NAMALWA (cell line): ENCODE data around the gene COL17A1.
A peak's percentile ranks its signal among the peaks of the same experiment; 100 is the strongest.

ENCODE experiments used
- DNase-seq: peaks from one replicate; pipeline ENCODE4 v3.0.0-alpha.2; 2015; ENCODE audit warnings: low spot score

Gene COL17A1

GRCh38 chr10:104085801-104086400 is at the start of gene COL17A1:
Gene COL17A1 (minus strand): TSS chr10:104085880. CDS start chr10:104080673, 5,207 bp downstream.
- DNase-seq, result no peak

- no peak for DNase-seq
Observed at GRCh38 chr10:104130041-104130440, 44.4 kb upstream of the COL17A1 start.

GRCh38 chr10:104128214-104128613 is 42.5 kb upstream of the COL17A1 start:
- no peak for DNase-seq

DNA sequence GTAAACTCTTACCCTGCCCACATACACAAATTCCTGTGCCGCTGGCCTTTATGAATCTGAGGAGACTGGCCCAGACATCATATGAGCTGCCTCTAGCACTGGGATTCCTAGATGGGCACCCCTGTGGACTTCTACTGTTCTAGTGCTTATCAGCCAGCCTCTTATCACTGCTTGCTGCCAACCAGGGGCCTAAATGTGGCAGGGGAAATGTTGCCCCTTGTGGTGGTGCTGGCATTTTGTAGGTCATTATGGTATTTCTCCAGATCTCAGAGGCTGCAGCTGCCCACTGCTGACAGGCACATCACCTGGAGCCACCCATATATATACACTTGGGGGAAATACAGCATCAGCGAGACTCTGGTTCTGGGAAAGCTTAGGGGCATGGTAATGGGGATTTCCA is 41.7 kb upstream of the COL17A1 start:
- peak; percentile 66 for DNase-seq

- DNase-seq, result peak; percentile 57
Observed at GRCh38 chr10:104123397-104123796, 37.7 kb upstream of the COL17A1 start.

- DNase-seq, result peak; percentile 20
Observed at GRCh38 chr10:104122225-104123107, 36.8 kb upstream of the COL17A1 start.

- DNase-seq, result peak; percentile 98
Observed at GRCh38 chr10:104121485-104122224, 36.0 kb upstream of the COL17A1 start, which contains the start of gene SFR1. Gene SFR1 (plus strand): TSS chr10:104122171. CDS start chr10:104122184, 13 bp downstream.

DNA sequence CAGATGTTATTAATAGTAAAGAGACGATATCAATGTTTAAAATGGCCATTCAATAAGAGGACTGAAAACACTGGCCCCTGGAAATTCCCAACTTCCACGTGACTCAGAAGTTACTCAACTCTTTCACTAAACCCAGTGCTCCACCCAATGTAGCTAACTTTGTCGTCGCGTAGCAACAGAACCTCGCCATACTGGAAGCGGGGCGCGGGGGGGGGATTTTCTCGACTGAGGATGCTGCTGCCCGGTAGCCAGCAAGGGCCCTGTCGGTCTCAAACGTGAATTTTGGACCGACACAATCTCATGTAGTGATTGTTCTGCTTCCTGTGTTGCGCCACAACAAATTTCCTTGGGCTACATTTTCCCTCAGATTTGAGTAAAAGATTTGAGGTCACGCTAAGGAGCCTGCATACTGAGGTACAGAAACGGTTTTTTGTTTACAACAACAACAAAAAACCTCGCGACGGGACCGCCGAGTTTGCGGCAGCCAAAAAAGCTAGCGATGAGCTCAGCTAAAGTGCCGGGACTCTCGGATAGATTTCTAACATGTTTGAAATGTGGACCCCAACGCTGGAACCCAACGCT is 35.3 kb upstream of the COL17A1 start:
- peak; percentile 86 for DNase-seq

DNA sequence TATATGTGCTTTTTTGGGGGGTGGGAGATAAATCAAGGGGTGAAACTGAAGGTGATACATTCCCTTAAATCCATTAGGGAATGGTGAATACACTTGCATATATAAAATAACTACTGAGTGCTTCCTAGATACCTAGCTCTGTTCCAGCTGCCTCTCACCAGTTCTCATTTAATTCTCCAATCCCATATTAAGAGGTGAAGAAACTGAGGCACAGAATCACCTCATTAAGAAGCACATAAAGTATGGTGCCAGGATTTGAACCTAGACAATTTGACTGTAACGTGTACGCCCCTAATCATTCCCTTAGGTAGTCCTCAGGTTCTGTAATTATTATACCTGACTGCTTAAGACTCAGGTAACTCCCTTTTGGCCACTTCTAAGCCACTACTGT is 34.8 kb upstream of the COL17A1 start:
- no peak for DNase-seq

GRCh38 chr10:104119996-104120395 is 34.3 kb upstream of the COL17A1 start:
- peak; percentile 13 for DNase-seq

DNA sequence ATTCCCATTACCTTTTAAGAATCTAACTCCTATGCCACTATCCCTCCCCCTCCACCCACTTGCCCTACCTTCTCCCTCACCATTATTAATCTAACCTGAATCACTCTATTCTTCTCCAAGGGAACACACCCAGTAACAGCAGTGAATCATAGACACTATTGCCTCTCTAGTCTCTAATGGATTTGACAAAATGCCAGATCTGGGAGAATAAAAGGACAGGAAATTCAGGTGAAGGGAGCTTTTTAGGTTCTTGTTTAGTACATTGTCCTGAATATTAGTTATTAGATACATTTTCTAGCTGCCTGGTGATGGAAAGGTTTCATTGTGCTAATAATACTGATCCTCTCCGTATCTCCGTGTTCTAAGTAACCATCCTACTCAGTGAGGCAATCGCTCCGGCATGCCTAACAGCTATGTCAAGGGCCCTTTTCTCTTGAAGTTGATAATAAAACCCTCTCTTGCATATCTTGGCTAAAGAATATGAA is 32.2 kb upstream of the COL17A1 start:
- DNase-seq, result no peak

- DNase-seq, result no peak
Observed at GRCh38 chr10:104113376-104113956, 27.8 kb upstream of the COL17A1 start.

- no peak for DNase-seq
Observed at GRCh38 chr10:104109908-104110662, 24.4 kb upstream of the COL17A1 start.

DNA sequence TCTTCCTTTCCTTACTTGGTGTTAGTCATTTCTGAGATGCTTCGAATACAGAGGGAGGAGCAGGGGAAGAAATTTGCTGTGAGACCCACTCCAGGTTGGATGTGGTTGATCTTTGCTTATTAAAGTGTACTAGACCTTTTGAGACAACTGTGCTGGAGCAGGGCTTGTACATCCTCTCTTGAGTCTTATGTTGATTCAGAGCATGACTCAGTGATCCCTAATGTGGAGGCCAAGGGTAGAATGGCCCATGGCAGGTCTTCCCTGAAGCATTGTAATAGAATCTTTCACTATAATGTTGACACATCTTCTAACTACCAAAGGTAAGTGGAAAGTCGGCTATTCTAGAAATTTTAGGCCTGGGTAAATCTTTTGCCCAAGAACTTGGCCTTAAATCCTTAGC is 19.2 kb upstream of the COL17A1 start:
- no peak for DNase-seq

- no peak for DNase-seq
Observed at GRCh38 chr10:104104418-104104817, 18.7 kb upstream of the COL17A1 start.

DNA sequence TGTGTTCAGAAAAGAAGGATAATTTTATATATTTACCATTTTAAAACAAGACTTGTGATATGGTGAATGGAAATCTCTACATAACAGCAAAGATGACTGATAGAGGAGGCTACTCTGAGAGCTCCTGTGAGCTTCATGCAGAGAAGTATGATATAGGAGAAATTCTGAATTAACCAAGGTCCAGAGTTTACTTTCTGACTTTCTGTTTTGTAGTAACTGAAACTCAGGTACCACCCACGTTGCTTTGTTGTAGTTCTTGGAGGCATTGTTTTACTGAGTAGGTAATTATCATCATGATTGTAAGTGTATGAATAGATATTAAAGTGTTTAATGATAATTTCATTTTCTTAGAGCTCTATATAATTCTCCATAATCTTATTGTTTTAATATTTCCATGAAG is 18.3 kb upstream of the COL17A1 start:
- no peak for DNase-seq

DNA sequence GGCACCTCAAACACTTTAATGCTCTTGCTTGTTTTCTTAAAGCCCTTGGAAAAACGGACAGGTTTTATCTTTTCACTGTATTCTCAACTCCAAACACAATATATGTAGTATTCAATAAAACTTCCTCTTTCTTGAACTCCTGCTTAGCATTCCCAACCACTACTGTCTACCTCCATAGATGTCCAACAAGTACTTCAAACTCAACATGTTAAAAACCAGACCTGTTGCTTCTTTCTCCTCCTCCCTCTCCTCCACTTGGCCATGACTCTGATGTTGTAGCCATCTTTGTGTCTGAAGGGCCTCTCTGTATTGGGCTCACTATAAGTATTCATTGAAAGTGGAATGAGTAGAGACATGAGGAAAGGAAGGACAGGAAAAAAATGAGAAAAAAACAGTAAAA is 16.2 kb upstream of the COL17A1 start:
- no peak for DNase-seq

GRCh38 chr10:104100795-104101194 is 15.1 kb upstream of the COL17A1 start:
- DNase-seq, result no peak

DNA sequence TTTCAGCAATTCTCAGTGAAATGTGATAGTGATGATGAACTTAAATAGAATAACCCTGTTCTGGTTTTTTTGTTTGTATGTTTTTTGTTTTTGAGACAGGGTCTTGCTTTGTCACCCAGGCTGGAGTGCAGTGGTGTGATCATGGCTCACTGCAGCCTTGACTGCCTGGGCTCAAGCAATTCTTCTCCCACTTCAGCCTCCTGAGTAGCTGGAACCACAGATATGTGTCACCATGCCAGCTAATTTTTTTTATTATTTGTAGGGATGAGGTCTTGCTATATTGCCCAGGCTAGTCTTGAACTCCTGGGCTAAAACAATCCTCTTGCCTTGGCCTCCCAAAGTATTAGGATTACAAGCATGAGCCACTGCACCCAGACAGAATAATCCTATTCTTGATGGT is 14.3 kb upstream of the COL17A1 start:
- no peak for DNase-seq

DNA sequence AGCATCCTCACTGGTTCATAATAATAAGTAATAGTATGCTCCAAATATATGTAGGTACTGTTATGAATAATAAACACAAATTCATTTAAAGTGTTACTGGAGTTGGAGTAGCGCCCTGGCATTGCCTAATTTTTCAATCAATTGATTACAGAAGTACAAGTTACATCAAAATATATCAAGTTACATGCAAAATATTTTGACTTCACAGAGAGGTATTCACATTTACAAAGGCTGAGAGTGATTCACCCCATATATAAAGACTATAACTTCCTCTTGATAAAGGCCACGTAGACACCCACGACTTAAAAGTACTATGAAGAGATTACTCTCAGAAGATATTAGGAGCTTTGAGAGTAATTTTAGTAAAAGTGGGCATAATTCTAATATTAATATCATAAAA is 13.6 kb upstream of the COL17A1 start:
- no peak for DNase-seq

- no peak for DNase-seq
Observed at GRCh38 chr10:104098358-104098925, 12.8 kb upstream of the COL17A1 start.
